ENCODE measurements around the gene TIAM2.

DNA sequence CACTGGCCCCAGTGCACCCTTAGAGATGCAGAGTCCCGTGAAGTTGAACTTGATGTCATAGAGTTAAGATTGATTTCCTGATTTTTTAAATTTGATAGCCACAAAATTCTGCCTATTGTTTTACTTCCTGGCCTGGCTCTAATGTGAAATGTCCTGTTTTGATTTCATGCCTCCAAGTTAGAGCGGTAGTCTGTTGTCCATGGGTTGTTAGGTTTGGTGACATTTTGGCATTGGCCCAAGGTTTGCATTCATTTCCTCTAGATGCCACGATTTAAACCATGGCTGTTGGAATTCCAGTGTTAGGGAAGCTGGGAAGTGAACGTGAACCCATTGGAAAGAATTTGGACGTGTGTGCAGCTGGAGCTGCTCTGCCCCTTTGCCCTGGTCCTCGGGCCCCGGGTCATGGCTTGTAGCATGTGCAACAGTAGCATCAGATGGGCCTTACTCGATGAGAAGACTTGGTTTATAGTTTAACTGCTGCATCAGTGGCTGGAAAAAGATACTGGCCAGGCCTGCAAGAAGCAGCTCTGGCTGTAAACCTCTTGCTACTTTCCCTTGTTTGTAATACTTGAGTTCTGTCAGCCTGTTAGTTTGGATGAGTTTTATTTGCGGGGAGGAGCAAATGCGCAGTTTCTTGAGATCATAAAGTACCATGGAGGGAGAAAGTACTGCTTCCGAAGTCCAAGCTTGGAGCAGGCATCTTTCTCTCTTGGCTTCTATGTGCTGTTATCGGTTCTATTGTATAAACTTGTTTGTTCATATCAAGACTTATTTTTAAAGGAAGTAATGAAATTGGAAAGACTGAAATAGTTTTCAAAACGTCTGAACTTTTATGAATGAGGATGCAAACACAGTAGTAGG, 147.3 kb downstream of the TIAM2 start:
- TF ChIP-seq EZH2 (IDR thresholded peaks at IDR 0.05; ENCODE audit: borderline replicate concordance, low read depth, low read length, severe bottlenecking): no peak
- TF ChIP-seq, protein P1, sequence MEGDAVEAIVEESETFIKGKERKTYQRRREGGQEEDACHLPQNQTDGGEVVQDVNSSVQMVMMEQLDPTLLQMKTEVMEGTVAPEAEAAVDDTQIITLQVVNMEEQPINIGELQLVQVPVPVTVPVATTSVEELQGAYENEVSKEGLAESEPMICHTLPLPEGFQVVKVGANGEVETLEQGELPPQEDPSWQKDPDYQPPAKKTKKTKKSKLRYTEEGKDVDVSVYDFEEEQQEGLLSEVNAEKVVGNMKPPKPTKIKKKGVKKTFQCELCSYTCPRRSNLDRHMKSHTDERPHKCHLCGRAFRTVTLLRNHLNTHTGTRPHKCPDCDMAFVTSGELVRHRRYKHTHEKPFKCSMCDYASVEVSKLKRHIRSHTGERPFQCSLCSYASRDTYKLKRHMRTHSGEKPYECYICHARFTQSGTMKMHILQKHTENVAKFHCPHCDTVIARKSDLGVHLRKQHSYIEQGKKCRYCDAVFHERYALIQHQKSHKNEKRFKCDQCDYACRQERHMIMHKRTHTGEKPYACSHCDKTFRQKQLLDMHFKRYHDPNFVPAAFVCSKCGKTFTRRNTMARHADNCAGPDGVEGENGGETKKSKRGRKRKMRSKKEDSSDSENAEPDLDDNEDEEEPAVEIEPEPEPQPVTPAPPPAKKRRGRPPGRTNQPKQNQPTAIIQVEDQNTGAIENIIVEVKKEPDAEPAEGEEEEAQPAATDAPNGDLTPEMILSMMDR (IDR thresholded peaks at IDR 0.05; ENCODE audit: borderline replicate concordance, extremely low read depth, low read length, poor library complexity, severe bottlenecking): no peak

Data from DND-41 (cell line).